ENCODE data around the gene OR6S1. TPM values are rescaled to one million over a fixed set of nuclear protein-coding genes. Genes with fewer than 3 reads are reported as not detected.

OR6S1 gene
- total RNA-seq, 4 donors from 2014 or later: not detected

DNA sequence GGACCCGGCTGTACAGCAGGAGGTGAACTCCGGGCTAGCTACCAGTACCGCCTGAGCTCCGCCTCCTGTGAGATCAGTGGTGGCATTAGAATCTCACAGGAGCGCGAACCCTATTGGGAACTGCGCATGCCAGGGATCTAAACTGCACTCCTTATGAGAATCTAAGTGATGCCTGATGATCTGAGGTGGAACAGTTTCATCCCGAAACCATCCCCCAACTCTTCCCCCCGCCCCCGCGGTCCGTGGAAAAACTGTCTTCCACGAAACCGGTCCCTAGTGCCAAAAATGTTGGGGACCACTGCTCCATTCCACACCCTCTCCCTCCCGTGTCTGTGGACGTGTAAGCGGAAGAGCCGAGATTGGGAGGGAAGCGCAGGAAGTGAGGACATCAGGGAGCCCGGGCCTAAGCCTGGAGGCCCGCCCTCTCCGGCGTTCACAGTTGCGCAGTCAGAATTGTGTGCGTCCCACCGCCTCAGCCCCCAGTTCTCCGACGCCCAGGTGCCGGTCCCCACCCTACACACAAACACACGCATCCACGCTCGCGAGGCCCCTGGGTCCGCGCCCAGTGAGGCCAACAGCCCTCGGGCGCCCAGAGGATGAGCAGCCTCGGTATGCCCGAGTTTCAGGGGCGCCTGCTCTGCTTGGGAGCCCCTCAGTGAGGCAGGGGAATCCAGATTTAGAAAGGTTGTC is 41.1 kb upstream of the OR6S1 start:
- Histone ChIP-seq H3K36me3 (no peaks in the 10 kb centered on the region), H3K9me3 (no peaks in the 10 kb centered on the region), H3K27ac (peak overlapping the region; percentile 97), H3K4me1 (peaks cover 46% of the 10 kb centered on the region), H3K4me3 (peak overlapping the region; percentile 71), H3K27me3 (no peaks in the 10 kb centered on the region)
- WGBS: 1% methylated on average over 10 of the region's 40 CpGs
- TF ChIP-seq POLR2AphosphoS5 (IDR thresholded peaks at IDR 0.05): peak in 1 of 3 donors; percentile 40
- TF ChIP-seq POLR2A (IDR thresholded peaks at IDR 0.05): peak; percentile 68 to 92
- TF ChIP-seq EP300 (IDR thresholded peaks at IDR 0.05): no peak
- TF ChIP-seq, protein P1, sequence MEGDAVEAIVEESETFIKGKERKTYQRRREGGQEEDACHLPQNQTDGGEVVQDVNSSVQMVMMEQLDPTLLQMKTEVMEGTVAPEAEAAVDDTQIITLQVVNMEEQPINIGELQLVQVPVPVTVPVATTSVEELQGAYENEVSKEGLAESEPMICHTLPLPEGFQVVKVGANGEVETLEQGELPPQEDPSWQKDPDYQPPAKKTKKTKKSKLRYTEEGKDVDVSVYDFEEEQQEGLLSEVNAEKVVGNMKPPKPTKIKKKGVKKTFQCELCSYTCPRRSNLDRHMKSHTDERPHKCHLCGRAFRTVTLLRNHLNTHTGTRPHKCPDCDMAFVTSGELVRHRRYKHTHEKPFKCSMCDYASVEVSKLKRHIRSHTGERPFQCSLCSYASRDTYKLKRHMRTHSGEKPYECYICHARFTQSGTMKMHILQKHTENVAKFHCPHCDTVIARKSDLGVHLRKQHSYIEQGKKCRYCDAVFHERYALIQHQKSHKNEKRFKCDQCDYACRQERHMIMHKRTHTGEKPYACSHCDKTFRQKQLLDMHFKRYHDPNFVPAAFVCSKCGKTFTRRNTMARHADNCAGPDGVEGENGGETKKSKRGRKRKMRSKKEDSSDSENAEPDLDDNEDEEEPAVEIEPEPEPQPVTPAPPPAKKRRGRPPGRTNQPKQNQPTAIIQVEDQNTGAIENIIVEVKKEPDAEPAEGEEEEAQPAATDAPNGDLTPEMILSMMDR (IDR thresholded peaks at IDR 0.05): no peak
- DNase-seq (ENCODE audit: low spot score in 2 of 2): peak; percentile 94 to 95

DNA sequence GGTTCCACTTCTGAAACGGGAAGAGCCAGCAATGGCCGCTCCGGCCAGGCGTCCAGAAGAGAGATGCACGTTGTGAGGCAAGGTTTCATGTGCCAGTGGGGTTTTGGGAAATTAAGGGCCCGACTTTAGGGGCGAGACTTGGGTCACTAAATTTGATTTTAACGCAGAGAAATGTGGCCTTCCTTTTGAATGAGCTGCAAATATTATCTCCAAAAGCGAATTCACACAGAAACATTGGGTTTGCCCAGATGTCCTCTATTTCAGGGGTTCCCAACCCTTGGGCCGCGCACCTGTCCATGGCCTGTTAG is 40.6 kb upstream of the OR6S1 start:
- H3K9me3 ChIP-seq: no peaks in the 10 kb centered on the region
- no peak for TF ChIP-seq EP300 (IDR thresholded peaks at IDR 0.05)
- TF ChIP-seq, protein P1 (IDR thresholded peaks at IDR 0.05): no peak
- TF ChIP-seq POLR2A (IDR thresholded peaks at IDR 0.05): no peak
- TF ChIP-seq POLR2AphosphoS5 (IDR thresholded peaks at IDR 0.05): no peak
- H3K27ac ChIP-seq: peak overlapping the region; percentile 97
- 1% methylated on average over 11 of the region's 11 CpGs for WGBS
- H3K36me3 ChIP-seq: no peaks in the 10 kb centered on the region
- DNase-seq (ENCODE audit: low spot score in 2 of 2): no peak
- peak overlapping the region; percentile 71 for H3K4me3 ChIP-seq
- H3K27me3 ChIP-seq: no peaks in the 10 kb centered on the region
- peaks cover 42% of the 10 kb centered on the region for H3K4me1 ChIP-seq

GRCh38 chr14:20681348-20682126 is 40.0 kb upstream of the OR6S1 start:
- Histone ChIP-seq H3K36me3 (no peaks in the 10 kb centered on the region), H3K9me3 (no peaks in the 10 kb centered on the region), H3K27ac (peak overlapping the region; percentile 97), H3K27me3 (no peaks in the 10 kb centered on the region), H3K4me3 (peak overlapping the region; percentile 71), H3K4me1 (peaks cover 37% of the 10 kb centered on the region)
- peak; percentile 87 to 90 for DNase-seq (ENCODE audit: low spot score in 2 of 2)
- whole genome bisulfite sequencing: under 1% methylated on average over 25 of the region's 25 CpGs
- TF ChIP-seq, protein P1 (IDR thresholded peaks at IDR 0.05): no peak
- TF ChIP-seq EP300 (IDR thresholded peaks at IDR 0.05) (no peak), POLR2A (IDR thresholded peaks at IDR 0.05) (no peak), POLR2AphosphoS5 (IDR thresholded peaks at IDR 0.05) (peak in 1 of 3 donors; percentile 82)

- Histone ChIP-seq H3K36me3 (no peaks in the 10 kb centered on the region), H3K27ac (peak overlapping the region; percentile 97), H3K4me3 (peak overlapping the region; percentile 71), H3K9me3 (no peaks in the 10 kb centered on the region), H3K4me1 (peaks cover 30% of the 10 kb centered on the region), H3K27me3 (no peaks in the 10 kb centered on the region)
- no peak for DNase-seq (ENCODE audit: low spot score in 2 of 2)
- TF ChIP-seq, protein P1 (IDR thresholded peaks at IDR 0.05): no peak
- TF ChIP-seq POLR2AphosphoS5 (IDR thresholded peaks at IDR 0.05) (no peak), EP300 (IDR thresholded peaks at IDR 0.05) (no peak), POLR2A (IDR thresholded peaks at IDR 0.05) (no peak)
- 14% methylated on average over 7 of the region's 7 CpGs for WGBS
Measured at GRCh38 chr14:20680843-20681347, 39.4 kb upstream of the OR6S1 start.

DNA sequence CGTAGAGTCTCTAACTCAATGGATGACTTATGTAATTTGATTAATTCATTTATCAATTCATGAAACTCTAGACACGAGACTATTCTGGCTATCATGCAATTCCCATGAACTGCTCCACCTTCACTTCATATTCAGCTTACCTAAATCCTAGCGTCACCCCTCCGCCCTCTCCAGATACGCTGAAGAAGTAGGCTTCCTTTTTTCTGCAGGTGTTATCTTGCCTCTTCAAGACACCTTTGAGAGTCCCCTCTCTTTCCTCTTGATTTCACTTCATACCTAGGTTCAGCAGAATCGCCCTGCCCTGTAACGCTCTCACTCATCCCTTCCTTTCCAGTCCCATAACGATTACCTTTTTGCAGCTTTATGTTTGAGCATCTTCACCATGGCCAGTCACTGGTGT is 38.9 kb upstream of the OR6S1 start:
- peaks cover 25% of the 10 kb centered on the region for H3K4me1 ChIP-seq
- no peak overlapping the region for H3K27ac ChIP-seq
- no peaks in the 10 kb centered on the region for H3K9me3 ChIP-seq
- no peak overlapping the region for H3K4me3 ChIP-seq
- 72% methylated on average over 7 of the region's 8 CpGs for WGBS
- H3K36me3 ChIP-seq: no peaks in the 10 kb centered on the region
- H3K27me3 ChIP-seq: no peaks in the 10 kb centered on the region
- TF ChIP-seq EP300 (IDR thresholded peaks at IDR 0.05): no peak
- DNase-seq (ENCODE audit: low spot score in 2 of 2): no peak

Measured in suprapubic skin (tissue), 4 donors.